Neural progenitor cell (in vitro differentiated cells): ENCODE measurements around the gene ANKRD33. TPM values are rescaled to one million over a fixed set of nuclear protein-coding genes. Genes with fewer than 3 reads are reported as not detected.

Source experiments
- DNase-seq: peaks from one replicate; pipeline ENCODE4 v3.0.0-alpha.2; 2016; ENCODE audit warnings: low spot score
- H2AFZ ChIP-seq: fragments of 200-600 bp; sonication (generic); replicated peaks from 2 replicates; pipeline ENCODE4 v1.6.1; 2016; ENCODE audit warnings: antibody characterized with exemption
- H3F3A ChIP-seq: fragments of 200-600 bp; sonication (generic); 2 replicates; pipeline ENCODE4 v1.6.1; 2016; ENCODE audit warnings: antibody characterized with exemption, low read depth
- H3K27ac ChIP-seq: fragments of 200-600 bp; sonication (generic); 2 replicates; pipeline ENCODE4 v1.5.1; 2016; ENCODE audit warnings: mild to moderate bottlenecking
- H3K27me3 ChIP-seq: fragments of 200-600 bp; sonication (generic); 2 replicates; pipeline ENCODE4 v1.6.1; 2016; ENCODE audit warnings: mild to moderate bottlenecking, moderate library complexity
- H3K36me3 ChIP-seq: fragments of 200-600 bp; sonication (generic); 2 replicates; pipeline ENCODE4 v1.5.1; 2016
- H3K4me1 ChIP-seq: fragments of 200-600 bp; sonication (generic); 2 replicates; pipeline ENCODE4 v1.6.1; 2016; ENCODE audit warnings: mixed run types
- H3K4me2 ChIP-seq: fragments of 200-600 bp; sonication (generic); 2 replicates; pipeline ENCODE4 v1.6.1; 2016
- H3K4me3 ChIP-seq: fragments of 200-600 bp; sonication (generic); 2 replicates; pipeline ENCODE4 v1.5.1; 2016
- H3K79me2 ChIP-seq: fragments of 200-600 bp; sonication (generic); 2 replicates; pipeline ENCODE4 v1.6.1; 2016; ENCODE audit warnings: low read depth
- H3K9ac ChIP-seq: fragments of 200-600 bp; sonication (generic); 2 replicates; pipeline ENCODE4 v1.6.1; 2016
- H3K9me3 ChIP-seq: fragments of 200-600 bp; sonication (generic); 2 replicates; pipeline ENCODE4 v1.5.1; 2016; ENCODE audit warnings: low read depth
- H4K20me1 ChIP-seq: fragments of 200-600 bp; sonication (generic); 2 replicates; pipeline ENCODE4 v1.6.1; 2016; ENCODE audit warnings: low read depth
- H3K27ac Mint-ChIP-seq: 3 replicates; pipeline ENCODE4 v1.8.0; 2021; ENCODE audit warnings: mixed read lengths
- H3K27me3 Mint-ChIP-seq: 2 replicates; pipeline ENCODE4 v1.8.0; 2022; ENCODE audit warnings: low read depth, mild to moderate bottlenecking, inconsistent platforms, moderate library complexity, mixed read lengths; ENCODE audit not compliant: insufficient read depth
- H3K36me3 Mint-ChIP-seq: 3 replicates; pipeline ENCODE4 v1.8.0; 2021; ENCODE audit warnings: mixed read lengths
- H3K4me1 Mint-ChIP-seq: 3 replicates; pipeline ENCODE4 v1.8.0; 2021; ENCODE audit warnings: mixed read lengths
- H3K4me3 Mint-ChIP-seq: 3 replicates; pipeline ENCODE4 v1.8.0; 2021; ENCODE audit warnings: mild to moderate bottlenecking, moderate library complexity, mixed read lengths
- H3K9me3 Mint-ChIP-seq: 3 replicates; pipeline ENCODE4 v1.8.0; 2020; ENCODE audit warnings: mixed read lengths
- CTCF ChIP-seq: fragments of 200-600 bp; sonication (generic); IDR thresholded peaks from 2 replicates; pipeline ENCODE4 v1.5.1; 2017; ENCODE audit warnings: antibody characterized with exemption, mild to moderate bottlenecking
- EZH2 ChIP-seq: fragments of 200-600 bp; sonication (generic); IDR thresholded peaks from 2 replicates; pipeline ENCODE4 v1.6.1; 2017; ENCODE audit warnings: antibody characterized with exemption, mild to moderate bottlenecking, moderate library complexity
- EZH2phosphoT487 ChIP-seq: fragments of 200-600 bp; sonication (generic); IDR thresholded peaks from 2 replicates; pipeline ENCODE4 v1.6.1; 2017; ENCODE audit warnings: antibody characterized with exemption
- total RNA-seq: library from RNA; depleted of rRNA; stranded (reverse); fragments of >200 nt; gene quantifications from 2 replicates; pipeline ENCODE4 v1.2.3, GENCODE V29; 2015; ENCODE audit warnings: low replicate concordance

The ANKRD33 gene
- total RNA-seq, 1 donor from 2014 or later = 0.39 TPM

- Histone ChIP-seq H3K27ac (no peak overlapping the region), H2AFZ (no peak overlapping the region), H3K9ac (no peak overlapping the region), H3K79me2 (no peaks in the 10 kb centered on the region), H3F3A (no peaks in the 10 kb centered on the region), H3K4me2 (no peak overlapping the region), H3K27me3 (peaks cover 46% of the 10 kb centered on the region), H3K4me3 (no peak overlapping the region), H3K36me3 (no peaks in the 10 kb centered on the region), H3K9me3 (no peaks in the 10 kb centered on the region), H4K20me1 (no peaks in the 10 kb centered on the region), H3K4me1 (no peaks in the 10 kb centered on the region)
- Mint-ChIP-seq H3K27ac (no peak overlapping the region), H3K4me3 (no peak overlapping the region), H3K9me3 (no peaks in the 10 kb centered on the region), H3K36me3 (no peaks in the 10 kb centered on the region), H3K27me3 (peaks cover 8% of the 10 kb centered on the region), H3K4me1 (peaks cover 11% of the 10 kb centered on the region)
- no peak for DNase-seq
- TF ChIP-seq EZH2phosphoT487 (no peak), EZH2 (no peak), CTCF (no peak)
Observed at GRCh38 chr12:51904951-51905470, 17.1 kb downstream of the ANKRD33 start.

GRCh38 chr12:51905471-51906429 is 17.8 kb downstream of the ANKRD33 start:
- no peaks in the 10 kb centered on the region for H3K36me3 Mint-ChIP-seq
- Histone ChIP-seq H3K4me3 (no peak overlapping the region), H3K79me2 (no peaks in the 10 kb centered on the region), H4K20me1 (no peaks in the 10 kb centered on the region), H3K4me2 (no peak overlapping the region), H3K36me3 (no peaks in the 10 kb centered on the region), H3K4me1 (peaks cover 4% of the 10 kb centered on the region), H2AFZ (no peak overlapping the region), H3K9ac (no peak overlapping the region), H3K27ac (no peak overlapping the region), H3F3A (no peaks in the 10 kb centered on the region), H3K9me3 (no peaks in the 10 kb centered on the region), H3K27me3 (peaks cover 52% of the 10 kb centered on the region)
- TF ChIP-seq EZH2phosphoT487 = no peak
- no peak for TF ChIP-seq CTCF
- TF ChIP-seq EZH2 = no peak
- no peak overlapping the region for H3K4me3 Mint-ChIP-seq
- peaks cover 17% of the 10 kb centered on the region for H3K4me1 Mint-ChIP-seq
- H3K9me3 Mint-ChIP-seq = no peaks in the 10 kb centered on the region
- H3K27me3 Mint-ChIP-seq = peaks cover 8% of the 10 kb centered on the region
- DNase-seq = no peak
- H3K27ac Mint-ChIP-seq = no peak overlapping the region

GRCh38 chr12:51906430-51907082 is 18.7 kb downstream of the ANKRD33 start:
- Histone ChIP-seq H3K27ac (no peak overlapping the region), H3K9ac (no peak overlapping the region), H4K20me1 (no peaks in the 10 kb centered on the region), H3K4me2 (peak overlapping the region; percentile 79), H3K36me3 (no peaks in the 10 kb centered on the region), H3K4me1 (peaks cover 4% of the 10 kb centered on the region), H3K27me3 (peaks cover 57% of the 10 kb centered on the region), H3K9me3 (no peaks in the 10 kb centered on the region), H2AFZ (no peak overlapping the region), H3K79me2 (no peaks in the 10 kb centered on the region), H3F3A (no peaks in the 10 kb centered on the region), H3K4me3 (peak overlapping the region; percentile 46)
- no peak for TF ChIP-seq EZH2
- no peak for TF ChIP-seq EZH2phosphoT487
- TF ChIP-seq CTCF = no peak
- Mint-ChIP-seq H3K9me3 (no peaks in the 10 kb centered on the region), H3K27me3 (peaks cover 8% of the 10 kb centered on the region), H3K4me1 (peaks cover 25% of the 10 kb centered on the region), H3K27ac (no peak overlapping the region), H3K36me3 (no peaks in the 10 kb centered on the region), H3K4me3 (no peak overlapping the region)
- no peak for DNase-seq
